NB4 (cell line): ENCODE data around the gene ANKS1B.

Experiments used
- CTCF ChIP-seq: IDR thresholded peaks from one replicate; pipeline ENCODE4 v1.5.1; 2012; ENCODE audit warnings: low read depth, low read length
- POLR2A ChIP-seq: IDR thresholded peaks from 2 replicates; pipeline ENCODE4 v1.6.1; 2011; ENCODE audit warnings: mild to moderate bottlenecking; ENCODE audit not compliant: insufficient read length; ENCODE audit errors: extremely low read depth

GRCh38 chr12:99493197-99493596, 491.5 kb downstream of the ANKS1B start:
- TF ChIP-seq CTCF (no peak), POLR2A (no peak)
